ENCODE results near the gene SLC4A3.

The SLC4A3 gene, protein sequence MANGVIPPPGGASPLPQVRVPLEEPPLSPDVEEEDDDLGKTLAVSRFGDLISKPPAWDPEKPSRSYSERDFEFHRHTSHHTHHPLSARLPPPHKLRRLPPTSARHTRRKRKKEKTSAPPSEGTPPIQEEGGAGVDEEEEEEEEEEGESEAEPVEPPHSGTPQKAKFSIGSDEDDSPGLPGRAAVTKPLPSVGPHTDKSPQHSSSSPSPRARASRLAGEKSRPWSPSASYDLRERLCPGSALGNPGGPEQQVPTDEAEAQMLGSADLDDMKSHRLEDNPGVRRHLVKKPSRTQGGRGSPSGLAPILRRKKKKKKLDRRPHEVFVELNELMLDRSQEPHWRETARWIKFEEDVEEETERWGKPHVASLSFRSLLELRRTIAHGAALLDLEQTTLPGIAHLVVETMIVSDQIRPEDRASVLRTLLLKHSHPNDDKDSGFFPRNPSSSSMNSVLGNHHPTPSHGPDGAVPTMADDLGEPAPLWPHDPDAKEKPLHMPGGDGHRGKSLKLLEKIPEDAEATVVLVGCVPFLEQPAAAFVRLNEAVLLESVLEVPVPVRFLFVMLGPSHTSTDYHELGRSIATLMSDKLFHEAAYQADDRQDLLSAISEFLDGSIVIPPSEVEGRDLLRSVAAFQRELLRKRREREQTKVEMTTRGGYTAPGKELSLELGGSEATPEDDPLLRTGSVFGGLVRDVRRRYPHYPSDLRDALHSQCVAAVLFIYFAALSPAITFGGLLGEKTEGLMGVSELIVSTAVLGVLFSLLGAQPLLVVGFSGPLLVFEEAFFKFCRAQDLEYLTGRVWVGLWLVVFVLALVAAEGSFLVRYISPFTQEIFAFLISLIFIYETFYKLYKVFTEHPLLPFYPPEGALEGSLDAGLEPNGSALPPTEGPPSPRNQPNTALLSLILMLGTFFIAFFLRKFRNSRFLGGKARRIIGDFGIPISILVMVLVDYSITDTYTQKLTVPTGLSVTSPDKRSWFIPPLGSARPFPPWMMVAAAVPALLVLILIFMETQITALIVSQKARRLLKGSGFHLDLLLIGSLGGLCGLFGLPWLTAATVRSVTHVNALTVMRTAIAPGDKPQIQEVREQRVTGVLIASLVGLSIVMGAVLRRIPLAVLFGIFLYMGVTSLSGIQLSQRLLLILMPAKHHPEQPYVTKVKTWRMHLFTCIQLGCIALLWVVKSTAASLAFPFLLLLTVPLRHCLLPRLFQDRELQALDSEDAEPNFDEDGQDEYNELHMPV

DNA sequence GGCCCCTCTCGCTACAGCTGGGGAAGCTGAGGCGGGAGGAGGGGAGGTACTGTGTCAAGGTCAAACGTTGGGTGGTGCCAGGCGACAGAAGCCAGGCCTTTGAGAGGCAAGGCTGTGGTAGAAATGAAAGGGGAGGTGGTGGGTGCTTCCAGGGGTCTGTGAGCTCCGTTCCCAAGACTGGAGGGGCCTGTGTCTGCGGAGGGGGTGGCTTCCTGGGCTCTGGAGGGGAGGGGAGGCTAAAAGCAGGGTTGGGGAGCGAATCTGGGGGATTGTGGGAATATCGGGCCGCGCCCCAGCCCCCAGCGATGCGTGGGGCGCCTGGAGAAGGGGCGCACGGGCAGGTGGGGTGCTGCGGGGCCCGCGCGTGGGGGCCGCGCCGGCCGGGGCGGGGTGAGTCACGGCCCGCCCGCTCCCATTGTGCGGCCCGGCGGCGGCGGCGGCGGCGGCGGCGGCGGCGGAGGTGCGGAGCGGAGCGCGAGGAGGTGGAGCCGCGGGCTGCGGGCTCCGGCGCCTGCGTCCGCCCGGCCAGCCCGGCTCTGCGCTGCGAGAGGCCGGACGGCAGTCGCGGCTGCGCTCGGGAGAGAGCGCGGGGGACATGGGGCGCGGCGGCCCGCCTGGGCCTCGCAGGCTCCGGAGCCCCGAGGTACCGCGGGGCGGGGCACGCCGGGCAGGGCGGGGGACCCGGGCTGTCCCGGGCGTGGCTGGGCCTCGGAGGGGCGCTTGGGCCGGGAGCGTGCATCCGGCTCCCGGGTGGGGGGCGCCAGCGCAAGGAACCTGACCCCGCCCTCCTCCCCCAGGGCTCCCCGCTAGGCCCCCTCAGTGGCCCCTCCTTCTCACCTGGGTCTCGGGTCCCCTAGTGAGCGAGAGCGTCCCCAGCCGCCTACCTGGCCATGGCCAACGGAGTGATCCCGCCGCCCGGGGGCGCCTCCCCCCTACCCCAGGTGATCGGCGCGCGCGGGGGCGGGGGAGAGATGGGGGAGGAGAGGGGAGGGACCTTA, at the start of gene SLC4A3:
SLC4A3 (plus strand) TSS at position 528 of the 998 bp plus-strand sequence; CDS start at position 891, 363 bp downstream.
- Histone ChIP-seq H3K36me3 (ENCODE audit: control insufficient read depth, insufficient read depth, low read length) (no peaks in the 10 kb centered on the region), H3K4me3 (ENCODE audit: low read depth, low read length) (peak within 1 kb of the TSS; percentile 65), H3K9ac (ENCODE audit: low read depth, low read length) (no peak within 1 kb of the TSS), H3K4me1 (ENCODE audit: control insufficient read depth, insufficient read depth, low read length) (0 out of 2 replicates have a peak, but pooled peaks cover 7% of the 10 kb centered on the region), H3K27ac (ENCODE audit: low read depth, low read length) (no peak within 1 kb of the TSS), H3K9me3 (ENCODE audit: control insufficient read depth, insufficient read depth, low read length) (no peaks in the 10 kb centered on the region), H3K27me3 (ENCODE audit: control insufficient read depth, insufficient read depth, low read length) (peaks cover 9% of the 10 kb centered on the region)

DNA sequence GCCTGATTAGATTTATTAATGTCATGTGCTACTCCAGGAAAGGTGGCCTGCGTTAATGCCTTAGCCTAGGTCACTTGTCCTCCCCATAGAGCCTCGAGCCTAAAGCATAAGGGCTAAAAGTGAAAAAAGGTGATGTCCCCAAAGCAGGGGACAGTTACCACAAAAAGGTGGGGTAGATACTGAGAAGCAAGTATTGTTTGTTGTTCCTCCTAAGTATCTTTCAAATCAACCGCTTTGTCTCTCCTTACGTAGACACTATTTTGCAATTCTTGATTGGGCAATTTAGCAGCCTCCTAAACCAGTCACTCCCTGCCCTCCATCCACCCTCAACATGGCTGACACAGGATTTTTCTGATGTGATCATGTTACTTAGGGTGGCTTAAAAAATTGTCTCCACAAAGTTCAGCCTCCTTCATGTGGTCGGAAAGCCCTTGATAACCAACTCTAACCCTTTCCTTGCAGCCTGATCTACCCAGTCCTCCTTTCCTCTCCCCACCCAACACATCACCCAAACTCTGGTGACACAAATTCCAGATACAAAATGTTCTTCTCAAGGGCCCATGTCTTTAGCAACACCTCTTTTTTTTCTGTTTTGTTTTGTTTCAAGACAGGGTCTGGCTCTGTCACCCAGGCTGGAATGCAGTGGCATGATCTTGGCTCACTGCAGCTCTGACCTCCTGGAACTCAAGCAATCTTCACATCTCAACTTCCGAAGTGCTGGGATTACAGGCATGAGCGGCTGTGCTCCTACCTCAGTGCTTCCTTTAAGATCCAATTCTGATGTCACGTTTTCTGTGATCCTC, 48.4 kb upstream of the SLC4A3 start:
- H3K9ac ChIP-seq (ENCODE audit: low read depth, low read length), result no peak overlapping the region

DNA sequence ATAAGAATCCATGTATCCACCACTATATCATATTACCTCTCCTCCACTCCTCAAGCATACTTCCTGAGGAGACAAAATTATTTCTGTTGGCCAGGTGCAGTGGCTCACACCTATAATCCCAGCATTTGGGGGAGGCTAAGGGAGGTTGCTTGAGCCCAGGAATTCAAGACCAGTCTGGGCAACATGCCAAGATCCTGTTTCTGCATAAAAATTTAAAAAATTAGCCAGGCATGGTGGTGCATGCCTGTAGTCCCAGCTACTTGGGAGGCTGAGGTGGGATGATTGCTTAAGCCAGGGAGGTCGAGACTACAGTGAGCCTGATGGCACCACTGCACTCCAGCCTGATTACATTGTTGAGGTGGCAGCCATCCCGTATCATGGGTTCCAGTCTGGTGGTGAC, 46.1 kb upstream of the SLC4A3 start:
- Histone ChIP-seq H3K27ac (ENCODE audit: low read depth, low read length) (no peak overlapping the region), H3K27me3 (ENCODE audit: control insufficient read depth, insufficient read depth, low read length) (peaks cover 5% of the 10 kb centered on the region; the same call in 1 of the 2 replicates), H3K9me3 (ENCODE audit: control insufficient read depth, insufficient read depth, low read length) (no peaks in the 10 kb centered on the region), H3K4me1 (ENCODE audit: control insufficient read depth, insufficient read depth, low read length) (peaks cover 21% of the 10 kb centered on the region), H3K9ac (ENCODE audit: low read depth, low read length) (no peak overlapping the region), H3K36me3 (ENCODE audit: control insufficient read depth, insufficient read depth, low read length) (no peaks in the 10 kb centered on the region), H3K4me3 (ENCODE audit: low read depth, low read length) (no peak overlapping the region)

More for the DNA sequence above, 48.4 kb upstream of the SLC4A3 start:
- H3K9me3 ChIP-seq (ENCODE audit: control insufficient read depth, insufficient read depth, low read length), result no peaks in the 10 kb centered on the region
- no peak overlapping the region for H3K4me3 ChIP-seq (ENCODE audit: low read depth, low read length)
- H3K36me3 ChIP-seq (ENCODE audit: control insufficient read depth, insufficient read depth, low read length), result no peaks in the 10 kb centered on the region
- H3K27ac ChIP-seq (ENCODE audit: low read depth, low read length), result no peak overlapping the region
- H3K4me1 ChIP-seq (ENCODE audit: control insufficient read depth, insufficient read depth, low read length), result peaks cover 25% of the 10 kb centered on the region
- H3K27me3 ChIP-seq (ENCODE audit: control insufficient read depth, insufficient read depth, low read length), result peaks cover 3% of the 10 kb centered on the region; the same call in 1 of the 2 replicates

DNA sequence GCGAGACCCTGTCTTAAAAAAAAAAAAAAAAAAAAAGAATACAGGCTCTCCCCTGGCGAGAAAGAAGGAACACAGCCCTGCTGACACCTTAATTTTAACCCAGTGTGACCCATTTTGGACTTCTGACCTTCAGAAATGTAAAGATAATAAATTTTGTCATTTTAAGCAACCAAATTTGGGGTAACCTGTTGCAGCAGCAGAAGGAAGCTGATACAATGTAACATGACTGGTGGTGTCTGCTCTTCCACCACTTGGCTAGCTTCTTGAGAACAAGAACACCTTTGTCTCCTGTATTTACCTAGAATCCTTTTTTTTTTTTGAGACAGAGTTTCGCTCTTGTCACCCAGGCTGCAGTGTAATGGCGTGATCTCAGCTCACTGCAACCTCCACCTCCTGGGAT, 36.3 kb upstream of the SLC4A3 start:
- Histone ChIP-seq H3K9ac (ENCODE audit: low read depth, low read length) (no peak overlapping the region), H3K4me1 (ENCODE audit: control insufficient read depth, insufficient read depth, low read length) (peaks cover 12% of the 10 kb centered on the region; the same call in 1 of the 2 replicates), H3K9me3 (ENCODE audit: control insufficient read depth, insufficient read depth, low read length) (no peaks in the 10 kb centered on the region), H3K27me3 (ENCODE audit: control insufficient read depth, insufficient read depth, low read length) (0 out of 2 replicates have a peak, but pooled peaks cover under 1% of the 10 kb centered on the region), H3K36me3 (ENCODE audit: control insufficient read depth, insufficient read depth, low read length) (no peaks in the 10 kb centered on the region), H3K27ac (ENCODE audit: low read depth, low read length) (no peak overlapping the region), H3K4me3 (ENCODE audit: low read depth, low read length) (no peak overlapping the region)

DNA sequence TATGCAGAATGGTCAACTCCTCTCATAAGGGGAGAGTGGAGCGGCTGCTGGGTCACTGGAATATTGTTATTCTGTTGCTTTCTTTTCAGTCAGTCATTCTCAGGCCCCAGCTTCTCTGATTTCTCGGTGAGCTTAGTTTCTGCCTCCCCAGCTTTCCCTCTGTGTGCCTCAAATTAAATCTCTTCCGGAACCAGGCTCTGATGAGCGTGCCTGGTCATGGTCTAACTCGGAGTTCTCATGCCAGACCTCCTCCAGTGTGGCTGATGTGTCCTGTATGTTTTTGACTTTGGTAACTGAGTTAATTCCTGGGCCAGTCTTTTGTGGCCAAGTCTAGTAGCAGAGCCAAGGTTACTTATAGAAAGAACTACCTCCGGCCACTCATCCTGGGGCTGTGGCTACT, 34.7 kb upstream of the SLC4A3 start:
- no peaks in the 10 kb centered on the region for H3K9me3 ChIP-seq (ENCODE audit: control insufficient read depth, insufficient read depth, low read length)
- no peaks in the 10 kb centered on the region for H3K36me3 ChIP-seq (ENCODE audit: control insufficient read depth, insufficient read depth, low read length)
- H3K27ac ChIP-seq (ENCODE audit: low read depth, low read length), result no peak overlapping the region
- H3K4me3 ChIP-seq (ENCODE audit: low read depth, low read length), result no peak overlapping the region
- H3K9ac ChIP-seq (ENCODE audit: low read depth, low read length), result no peak overlapping the region
- H3K27me3 ChIP-seq (ENCODE audit: control insufficient read depth, insufficient read depth, low read length), result no peaks in the 10 kb centered on the region
- H3K4me1 ChIP-seq (ENCODE audit: control insufficient read depth, insufficient read depth, low read length), result peaks cover 23% of the 10 kb centered on the region

DNA sequence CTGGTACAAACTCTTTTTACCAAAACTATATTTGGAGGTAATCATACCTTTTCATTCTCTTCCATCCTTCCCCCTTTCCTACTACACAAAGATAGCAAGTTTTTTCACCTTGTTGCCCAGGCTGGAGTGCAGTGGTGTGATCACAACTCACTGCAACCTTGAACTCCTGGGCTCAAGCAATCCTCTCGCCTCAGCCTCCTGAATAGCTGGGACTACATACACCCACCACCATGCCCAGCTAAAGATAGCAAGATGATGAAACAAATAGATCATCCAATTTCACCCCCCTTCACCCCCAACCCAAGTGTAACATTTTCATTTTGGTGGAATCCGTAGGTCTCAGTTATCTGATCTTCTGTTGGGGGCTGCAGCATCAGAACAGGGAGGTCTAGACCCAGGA, 34.3 kb upstream of the SLC4A3 start:
- peaks cover 24% of the 10 kb centered on the region for H3K4me1 ChIP-seq (ENCODE audit: control insufficient read depth, insufficient read depth, low read length)
- H3K36me3 ChIP-seq (ENCODE audit: control insufficient read depth, insufficient read depth, low read length), result no peaks in the 10 kb centered on the region
- H3K9me3 ChIP-seq (ENCODE audit: control insufficient read depth, insufficient read depth, low read length), result no peaks in the 10 kb centered on the region
- no peaks in the 10 kb centered on the region for H3K27me3 ChIP-seq (ENCODE audit: control insufficient read depth, insufficient read depth, low read length)
- no peak overlapping the region for H3K9ac ChIP-seq (ENCODE audit: low read depth, low read length)
- H3K27ac ChIP-seq (ENCODE audit: low read depth, low read length), result no peak overlapping the region
- no peak overlapping the region for H3K4me3 ChIP-seq (ENCODE audit: low read depth, low read length)

DNA sequence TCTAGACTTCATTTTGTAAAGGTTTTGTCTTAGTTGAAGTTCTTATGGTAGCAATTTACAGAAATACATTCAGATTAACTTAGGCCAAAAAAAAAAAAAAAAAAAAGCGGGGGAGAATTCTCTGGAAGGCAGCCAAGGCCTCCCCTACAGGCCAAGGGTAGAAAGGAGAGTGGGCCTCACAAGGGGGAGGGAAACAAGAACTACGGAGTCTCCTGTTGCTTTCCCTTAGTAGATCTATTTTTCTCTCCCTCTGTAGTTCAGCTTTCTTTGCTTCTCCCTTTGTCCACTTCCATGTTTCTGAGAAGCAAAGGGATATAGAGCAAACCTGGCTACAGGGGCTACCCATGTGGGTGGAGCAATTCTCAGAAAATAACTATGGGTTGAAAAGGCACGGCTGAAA, 32.2 kb upstream of the SLC4A3 start:
- Histone ChIP-seq H3K9me3 (ENCODE audit: control insufficient read depth, insufficient read depth, low read length) (no peaks in the 10 kb centered on the region), H3K27me3 (ENCODE audit: control insufficient read depth, insufficient read depth, low read length) (no peaks in the 10 kb centered on the region), H3K36me3 (ENCODE audit: control insufficient read depth, insufficient read depth, low read length) (no peaks in the 10 kb centered on the region), H3K27ac (ENCODE audit: low read depth, low read length) (peak overlapping the region; percentile 30), H3K4me3 (ENCODE audit: low read depth, low read length) (no peak overlapping the region), H3K4me1 (ENCODE audit: control insufficient read depth, insufficient read depth, low read length) (peaks cover 31% of the 10 kb centered on the region), H3K9ac (ENCODE audit: low read depth, low read length) (no peak overlapping the region)

DNA sequence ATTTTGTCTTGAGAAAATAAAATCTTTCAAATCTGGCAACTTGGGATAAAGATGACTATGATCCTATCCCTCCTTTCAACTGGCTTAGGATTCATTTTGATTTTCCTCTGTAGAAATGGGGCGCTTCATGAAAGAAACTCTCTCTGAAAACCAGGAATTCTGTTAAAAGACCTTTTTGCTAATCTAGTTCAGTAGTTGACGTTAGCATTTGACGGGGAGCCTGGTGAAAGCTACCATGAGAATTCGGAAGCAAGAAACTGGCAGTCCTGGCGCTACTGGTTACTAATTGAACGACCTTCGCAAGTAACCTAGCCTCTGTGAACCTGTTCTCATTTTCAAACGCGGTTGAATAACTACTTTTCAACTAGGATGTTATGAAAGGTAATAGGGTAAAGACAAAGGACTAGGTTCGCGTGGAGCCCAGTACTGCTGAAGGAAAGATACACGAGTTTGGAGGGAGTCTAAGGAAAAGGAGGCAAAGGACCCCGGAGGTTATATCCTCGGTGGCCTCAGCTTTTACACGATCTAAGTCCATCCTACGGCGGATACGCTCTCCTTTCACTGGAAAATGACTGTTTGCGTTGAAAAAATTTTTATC, 30.4 kb upstream of the SLC4A3 start:
- no peaks in the 10 kb centered on the region for H3K9me3 ChIP-seq (ENCODE audit: control insufficient read depth, insufficient read depth, low read length)
- no peaks in the 10 kb centered on the region for H3K27me3 ChIP-seq (ENCODE audit: control insufficient read depth, insufficient read depth, low read length)
- H3K4me1 ChIP-seq (ENCODE audit: control insufficient read depth, insufficient read depth, low read length), result peaks cover 31% of the 10 kb centered on the region
- H3K36me3 ChIP-seq (ENCODE audit: control insufficient read depth, insufficient read depth, low read length), result peaks cover 10% of the 10 kb centered on the region
- peak overlapping the region; percentile 93 for H3K4me3 ChIP-seq (ENCODE audit: low read depth, low read length)
- peak overlapping the region; percentile 89 for H3K9ac ChIP-seq (ENCODE audit: low read depth, low read length)
- H3K27ac ChIP-seq (ENCODE audit: low read depth, low read length), result peak overlapping the region; percentile 95
